Measurements from ENCODE around the gene SLFN5. TPM values are rescaled to one million over a fixed set of nuclear protein-coding genes. Genes with fewer than 3 reads are reported as not detected.

SLFN5 gene
- polyA plus RNA-seq, 1 of the 3 experiments (the other 2 are of a cell fraction) = 1.4 TPM

DNA sequence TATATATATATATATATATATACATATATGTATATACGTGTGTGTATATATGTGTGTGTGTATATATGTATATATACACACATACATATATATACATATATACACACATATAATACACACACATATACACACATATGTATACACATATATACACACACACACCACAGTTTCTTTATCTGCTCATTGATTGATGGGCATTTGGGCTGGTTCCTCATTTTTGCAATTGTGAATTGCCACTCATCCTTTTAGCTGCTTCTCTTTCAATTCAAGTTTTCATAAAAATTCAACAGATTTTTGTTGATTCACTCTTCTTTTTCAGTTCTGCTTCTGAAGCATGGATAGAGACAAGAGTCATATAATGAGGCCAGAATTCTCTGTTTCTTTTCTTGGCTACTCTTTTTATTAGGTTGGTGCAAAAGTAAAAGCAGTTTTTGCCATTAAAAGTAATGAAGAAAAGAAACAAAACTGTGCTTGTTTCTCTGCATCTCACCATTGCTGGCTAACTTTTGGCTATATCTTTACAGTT is 44.5 kb downstream of the SLFN5 start:
- no peaks in the 10 kb centered on the region for H3K79me2 ChIP-seq (ENCODE audit: insufficient read depth)
- no peak overlapping the region for H3K4me2 ChIP-seq
- ChIA-PET CTCF (interaction anchor here (1.6 kb wide), 1 partner anchor 25 kb away, joined by 6 read pairs; no protein-coding TSS in a partner anchor), POLR2A (no interaction called here)
- no peaks in the 10 kb centered on the region for H3K9me2 ChIP-seq
- no peaks in the 10 kb centered on the region for H3K4me1 ChIP-seq (ENCODE audit: control insufficient read depth in 1 of 2, insufficient read depth in 2 of 2, low read depth in 1 of 2, low read length in 1 of 2)
- H3K9me3 ChIP-seq = no peaks in the 10 kb centered on the region
- no peak for TF ChIP-seq EZH2phosphoT487 (IDR thresholded peaks at IDR 0.05; ENCODE audit: borderline replicate concordance, low read depth)
- TF ChIP-seq TCF12 (IDR thresholded peaks at IDR 0.05) = no peak
- no peak for TF ChIP-seq RFX5 (IDR thresholded peaks at IDR 0.05; ENCODE audit: low read length)
- no peak for TF ChIP-seq YY1 (IDR thresholded peaks at IDR 0.05; ENCODE audit: low read depth)
- TF ChIP-seq, protein P1, sequence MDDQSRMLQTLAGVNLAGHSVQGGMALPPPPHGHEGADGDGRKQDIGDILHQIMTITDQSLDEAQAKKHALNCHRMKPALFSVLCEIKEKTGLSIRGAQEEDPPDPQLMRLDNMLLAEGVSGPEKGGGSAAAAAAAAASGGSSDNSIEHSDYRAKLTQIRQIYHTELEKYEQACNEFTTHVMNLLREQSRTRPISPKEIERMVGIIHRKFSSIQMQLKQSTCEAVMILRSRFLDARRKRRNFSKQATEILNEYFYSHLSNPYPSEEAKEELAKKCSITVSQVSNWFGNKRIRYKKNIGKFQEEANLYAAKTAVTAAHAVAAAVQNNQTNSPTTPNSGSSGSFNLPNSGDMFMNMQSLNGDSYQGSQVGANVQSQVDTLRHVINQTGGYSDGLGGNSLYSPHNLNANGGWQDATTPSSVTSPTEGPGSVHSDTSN (IDR thresholded peaks at IDR 0.05) = no peak
- no peak overlapping the region for H3K9ac ChIP-seq
- H4K20me1 ChIP-seq (ENCODE audit: insufficient read depth) = no peaks in the 10 kb centered on the region
- H3K36me3 ChIP-seq (replicated peaks in 1 of 2; ENCODE audit: control insufficient read depth in 1 of 2, insufficient read depth in 2 of 2, low read length in 1 of 2) = no peaks in the 10 kb centered on the region
- H3K27me3 ChIP-seq (ENCODE audit: insufficient read depth) = peaks cover 9% of the 10 kb centered on the region
- no peak for DNase-seq
- no peak overlapping the region for H3K27ac ChIP-seq (ENCODE audit: low read depth in 2 of 2, low read length in 1 of 2)
- H3F3A ChIP-seq (replicated peaks; ENCODE audit: insufficient read depth) = no peaks in the 10 kb centered on the region
- no peak overlapping the region for H2AFZ ChIP-seq (ENCODE audit: low read depth)
- H3K4me3 ChIP-seq (ENCODE audit: low read depth in 2 of 2, low read length in 1 of 2) = no peak overlapping the region
- WGBS (ENCODE audit: low lambda C conversion rate) = 0% methylated on average over 1 of the region's 1 CpG

DNA sequence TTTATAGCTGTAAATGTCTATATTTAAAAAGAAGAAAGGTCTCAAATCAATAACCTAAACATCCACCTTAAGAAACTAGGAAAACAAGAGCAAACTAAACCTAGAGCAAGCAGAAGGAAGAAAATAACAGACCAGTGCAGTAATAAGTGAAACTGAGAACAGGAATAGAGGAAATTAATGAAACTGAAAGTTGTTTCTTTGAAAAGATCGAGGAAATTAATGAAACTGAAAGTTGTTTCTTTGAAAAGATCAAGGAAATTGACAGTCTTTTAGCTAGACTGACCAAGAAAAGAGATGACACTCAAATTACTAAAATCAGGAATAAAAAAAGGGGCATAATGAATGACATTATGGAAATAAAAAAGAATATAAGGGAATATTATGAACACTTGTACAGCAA is 46.4 kb downstream of the SLFN5 start:
- POLR2A ChIA-PET = no interaction called here
- Histone ChIP-seq H3K9ac (no peak overlapping the region), H3K36me3 (replicated peaks in 1 of 2; ENCODE audit: control insufficient read depth in 1 of 2, insufficient read depth in 2 of 2, low read length in 1 of 2) (no peaks in the 10 kb centered on the region), H3K4me3 (ENCODE audit: low read depth in 2 of 2, low read length in 1 of 2) (no peak overlapping the region), H3K9me2 (no peaks in the 10 kb centered on the region), H3K4me1 (ENCODE audit: control insufficient read depth in 1 of 2, insufficient read depth in 2 of 2, low read depth in 1 of 2, low read length in 1 of 2) (no peaks in the 10 kb centered on the region), H3K79me2 (ENCODE audit: insufficient read depth) (no peaks in the 10 kb centered on the region), H3F3A (replicated peaks; ENCODE audit: insufficient read depth) (no peaks in the 10 kb centered on the region), H3K27ac (ENCODE audit: low read depth in 2 of 2, low read length in 1 of 2) (no peak overlapping the region), H3K9me3 (no peaks in the 10 kb centered on the region), H4K20me1 (ENCODE audit: insufficient read depth) (no peaks in the 10 kb centered on the region), H3K4me2 (no peak overlapping the region), H2AFZ (ENCODE audit: low read depth) (no peak overlapping the region), H3K27me3 (ENCODE audit: insufficient read depth) (peaks cover 9% of the 10 kb centered on the region)
- 5% methylated on average over 1 of the region's 1 CpG for WGBS (ENCODE audit: low lambda C conversion rate)
- no peak for DNase-seq
- CTCF ChIA-PET = no interaction called here
- TF ChIP-seq NFIC (IDR thresholded peaks at IDR 0.05; ENCODE audit: borderline replicate concordance) (no peak), TAF1 (IDR thresholded peaks at IDR 0.05; ENCODE audit: borderline replicate concordance, low read depth, low read length) (no peak)
- TF ChIP-seq, protein P1 (IDR thresholded peaks at IDR 0.05) = no peak
- TF ChIP-seq, protein P2, sequence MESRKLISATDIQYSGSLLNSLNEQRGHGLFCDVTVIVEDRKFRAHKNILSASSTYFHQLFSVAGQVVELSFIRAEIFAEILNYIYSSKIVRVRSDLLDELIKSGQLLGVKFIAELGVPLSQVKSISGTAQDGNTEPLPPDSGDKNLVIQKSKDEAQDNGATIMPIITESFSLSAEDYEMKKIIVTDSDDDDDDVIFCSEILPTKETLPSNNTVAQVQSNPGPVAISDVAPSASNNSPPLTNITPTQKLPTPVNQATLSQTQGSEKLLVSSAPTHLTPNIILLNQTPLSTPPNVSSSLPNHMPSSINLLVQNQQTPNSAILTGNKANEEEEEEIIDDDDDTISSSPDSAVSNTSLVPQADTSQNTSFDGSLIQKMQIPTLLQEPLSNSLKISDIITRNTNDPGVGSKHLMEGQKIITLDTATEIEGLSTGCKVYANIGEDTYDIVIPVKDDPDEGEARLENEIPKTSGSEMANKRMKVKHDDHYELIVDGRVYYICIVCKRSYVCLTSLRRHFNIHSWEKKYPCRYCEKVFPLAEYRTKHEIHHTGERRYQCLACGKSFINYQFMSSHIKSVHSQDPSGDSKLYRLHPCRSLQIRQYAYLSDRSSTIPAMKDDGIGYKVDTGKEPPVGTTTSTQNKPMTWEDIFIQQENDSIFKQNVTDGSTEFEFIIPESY (IDR thresholded peaks at IDR 0.05; ENCODE audit: borderline replicate concordance, low read depth) = no peak

Data from SK-N-SH (cell line).